HG02678 (cell line): ENCODE measurements around the gene GABBR2.

ENCODE experiments used
- ATAC-seq: cut with Tn5 transposase; IDR thresholded peaks from one replicate; pipeline ENCODE4 v1.9.1; 2021; ENCODE audit warnings: mild to moderate bottlenecking, moderate library complexity; ENCODE audit not compliant: unreplicated experiment

GABBR2 gene

GRCh38 chr9:98333703-98334582 is 374.8 kb downstream of the GABBR2 start:
- no peak for ATAC-seq

- no peak for ATAC-seq
Measured at GRCh38 chr9:98332405-98332831, 376.3 kb downstream of the GABBR2 start.

DNA sequence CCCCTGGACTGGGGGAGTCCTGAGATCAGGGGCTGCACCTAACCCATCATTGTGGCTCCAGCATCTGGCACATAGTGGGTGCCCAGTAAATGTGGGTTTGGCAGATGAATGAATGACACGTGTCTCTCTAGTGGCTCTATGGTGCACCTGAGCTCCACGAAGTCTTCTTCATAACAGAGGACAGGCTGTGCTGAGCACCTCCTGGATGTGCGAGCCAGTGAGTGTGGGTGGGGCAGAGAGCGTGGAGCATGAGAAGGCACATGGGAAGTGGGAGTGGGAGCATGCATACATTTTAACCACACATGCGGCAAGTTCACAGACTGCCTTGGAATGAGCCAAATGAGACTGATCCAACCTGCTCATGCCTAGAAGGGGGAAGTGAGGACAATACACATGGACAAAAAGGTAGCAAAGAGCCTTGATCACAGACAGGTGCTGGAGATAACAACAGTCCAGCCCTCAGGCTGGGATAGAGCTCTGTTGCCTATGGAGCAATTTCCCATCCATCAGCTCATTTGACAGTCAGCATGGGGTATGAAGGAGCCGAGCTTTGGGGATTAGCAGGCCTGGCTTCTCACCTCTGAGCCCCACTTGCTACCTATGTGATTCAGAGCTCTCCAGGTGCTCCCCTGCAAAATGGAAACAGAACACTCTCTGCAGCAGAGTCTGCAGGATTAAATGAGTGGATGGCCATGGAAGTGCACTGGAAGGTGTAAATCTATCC is 377.0 kb downstream of the GABBR2 start:
- ATAC-seq: no peak

DNA sequence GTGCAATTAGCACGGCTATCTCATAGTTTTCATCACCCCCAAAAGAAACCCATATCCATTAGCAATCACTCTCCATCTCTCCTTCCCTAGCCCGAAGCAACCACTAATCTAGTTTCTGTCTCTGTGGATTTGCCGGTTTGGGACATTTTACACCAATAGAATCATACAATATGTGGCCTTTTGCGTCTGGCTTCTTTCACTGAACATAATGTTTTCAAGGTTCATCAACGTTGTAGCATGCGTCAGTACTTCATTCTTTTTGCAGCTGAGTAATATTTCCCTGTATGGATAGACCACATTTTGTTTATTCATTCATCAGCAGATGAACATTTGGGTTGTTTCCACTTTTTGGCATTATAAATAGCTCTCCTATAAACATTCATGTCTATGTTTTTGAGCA is 377.9 kb downstream of the GABBR2 start:
- ATAC-seq: no peak

DNA sequence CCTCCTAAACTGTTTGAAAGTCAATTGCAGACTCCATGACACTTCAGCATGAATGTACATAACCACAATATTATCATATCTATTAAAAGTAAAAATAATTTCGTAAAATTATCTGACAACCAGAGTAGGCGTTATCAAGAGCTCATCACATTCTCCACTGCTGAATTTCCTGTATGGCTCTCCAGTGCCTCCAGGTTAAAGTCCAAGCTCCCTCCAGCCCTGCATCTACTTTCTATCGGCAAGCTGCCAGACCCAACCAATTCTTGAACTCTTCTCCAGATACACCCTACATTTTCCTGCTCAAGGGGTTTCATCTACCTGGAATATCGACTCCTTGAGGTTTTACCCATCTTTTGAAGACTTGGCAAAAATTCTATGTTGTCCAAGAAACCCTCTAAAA is 378.8 kb downstream of the GABBR2 start:
- ATAC-seq: no peak

GRCh38 chr9:98329281-98329680 is 379.5 kb downstream of the GABBR2 start:
- ATAC-seq: no peak

DNA sequence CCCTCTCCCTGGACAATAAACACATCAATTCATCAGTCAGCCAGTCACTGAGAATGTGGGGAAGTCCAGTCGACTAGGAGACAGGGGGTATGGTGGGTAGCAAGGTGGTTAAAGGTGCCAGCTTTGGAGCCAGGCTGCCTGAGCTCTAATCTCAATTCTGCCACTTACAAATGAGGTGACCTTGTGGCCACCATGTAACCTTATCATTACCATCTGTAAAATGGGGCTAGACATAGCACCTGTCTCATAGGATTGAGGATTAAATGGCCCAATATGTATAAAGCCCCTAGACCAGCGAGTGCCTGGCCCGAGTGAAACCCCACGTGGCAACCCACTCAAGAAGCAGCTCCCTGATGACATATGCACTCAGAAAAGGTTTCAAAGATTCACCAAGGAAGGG is 380.0 kb downstream of the GABBR2 start:
- ATAC-seq: no peak

- ATAC-seq: no peak
Measured at GRCh38 chr9:98328141-98328540, 380.6 kb downstream of the GABBR2 start.

GRCh38 chr9:98327249-98327561 is 381.5 kb downstream of the GABBR2 start:
- ATAC-seq: no peak

DNA sequence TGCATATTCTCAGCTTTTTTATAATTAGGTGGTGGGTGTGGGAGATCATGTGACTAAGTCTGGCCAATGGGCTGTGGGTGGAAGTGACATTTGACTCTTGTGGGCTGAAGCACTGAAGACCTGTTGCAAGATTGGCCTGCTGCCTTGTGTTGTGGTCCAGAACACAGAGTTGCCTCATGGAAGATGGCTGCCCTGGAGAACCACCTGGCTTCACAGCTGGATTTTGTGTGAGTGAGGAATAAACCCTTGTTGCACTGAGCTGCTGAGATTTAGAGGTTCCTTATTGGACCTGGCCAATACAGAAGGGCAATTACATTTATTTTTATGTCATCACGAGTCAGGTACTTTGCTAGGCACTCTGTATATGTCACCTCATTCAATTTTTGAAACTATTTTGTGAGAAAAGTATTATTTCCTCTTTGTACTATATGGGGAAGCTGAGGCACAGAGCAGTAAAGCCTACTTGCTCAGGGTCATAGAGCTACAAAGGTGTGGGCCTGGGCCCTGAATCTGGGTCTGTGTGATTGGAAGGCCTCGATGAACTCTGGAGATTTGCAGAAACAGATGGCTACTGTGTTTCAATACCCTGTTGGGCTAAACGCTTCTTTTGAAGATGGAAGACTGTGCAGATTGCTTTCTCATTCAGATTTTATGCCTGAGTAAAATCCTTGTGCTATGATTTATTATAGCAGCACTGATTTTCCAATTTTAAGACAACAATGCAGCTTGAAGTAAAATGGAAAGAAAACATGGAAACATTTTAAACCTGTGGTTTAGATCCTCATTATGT is 382.1 kb downstream of the GABBR2 start:
- no peak for ATAC-seq

DNA sequence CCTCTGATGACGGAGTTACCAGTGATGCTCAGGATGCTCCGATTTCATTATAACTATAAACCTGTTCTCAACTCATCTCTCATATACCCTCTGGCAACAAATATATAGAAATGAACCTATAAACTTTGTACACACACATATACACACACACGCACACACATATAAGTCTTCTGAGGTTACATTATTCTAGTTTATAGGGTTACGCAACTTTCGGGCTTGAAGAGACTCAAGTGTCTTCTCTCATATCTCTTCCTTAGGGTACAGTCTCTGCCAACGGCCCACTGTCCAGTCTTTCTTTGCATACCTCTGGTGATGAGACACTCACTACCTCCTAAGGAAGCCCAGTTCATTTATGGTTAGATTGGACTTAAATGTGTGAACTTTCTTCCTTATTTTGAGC is 383.9 kb downstream of the GABBR2 start:
- ATAC-seq: no peak

GRCh38 chr9:98323831-98324135 is 385.0 kb downstream of the GABBR2 start:
- ATAC-seq: no peak

GRCh38 chr9:98323051-98323830 is 385.5 kb downstream of the GABBR2 start:
- ATAC-seq: no peak

- ATAC-seq: no peak
Measured at GRCh38 chr9:98321269-98321668, 387.5 kb downstream of the GABBR2 start.

DNA sequence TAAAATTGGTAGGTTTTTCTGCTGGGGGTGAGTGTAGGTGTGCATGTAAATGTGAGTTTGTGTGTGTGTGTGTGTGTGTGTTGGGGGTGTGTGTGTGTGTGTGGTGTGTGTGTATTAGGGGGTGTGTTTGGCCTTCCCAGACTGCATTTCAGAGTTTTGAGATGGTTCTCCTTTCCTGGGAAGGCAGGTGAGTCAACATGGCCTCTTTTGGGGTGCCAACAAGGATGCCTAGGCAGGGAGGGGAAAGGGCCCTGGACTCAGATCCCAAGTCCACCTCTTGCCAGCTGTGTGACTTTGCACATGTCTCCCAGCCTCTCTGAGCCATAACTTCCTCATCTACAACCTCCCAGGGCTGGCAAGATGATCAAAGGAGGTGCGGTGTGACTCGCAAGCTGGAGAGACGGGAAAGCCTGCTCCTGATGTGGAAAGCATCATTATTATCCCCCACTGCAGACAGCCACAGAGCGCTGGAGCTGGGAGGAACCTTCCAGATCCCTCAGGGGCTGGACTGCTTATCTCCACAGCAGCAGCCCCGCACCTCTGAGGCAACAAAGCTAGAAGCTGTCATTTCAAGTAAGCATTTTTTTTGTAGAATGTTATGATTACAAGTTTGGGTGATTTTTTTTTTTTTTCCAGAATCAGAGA is 389.8 kb downstream of the GABBR2 start:
- no peak for ATAC-seq

GRCh38 chr9:98318041-98318790 is 390.5 kb downstream of the GABBR2 start:
- no peak for ATAC-seq

DNA sequence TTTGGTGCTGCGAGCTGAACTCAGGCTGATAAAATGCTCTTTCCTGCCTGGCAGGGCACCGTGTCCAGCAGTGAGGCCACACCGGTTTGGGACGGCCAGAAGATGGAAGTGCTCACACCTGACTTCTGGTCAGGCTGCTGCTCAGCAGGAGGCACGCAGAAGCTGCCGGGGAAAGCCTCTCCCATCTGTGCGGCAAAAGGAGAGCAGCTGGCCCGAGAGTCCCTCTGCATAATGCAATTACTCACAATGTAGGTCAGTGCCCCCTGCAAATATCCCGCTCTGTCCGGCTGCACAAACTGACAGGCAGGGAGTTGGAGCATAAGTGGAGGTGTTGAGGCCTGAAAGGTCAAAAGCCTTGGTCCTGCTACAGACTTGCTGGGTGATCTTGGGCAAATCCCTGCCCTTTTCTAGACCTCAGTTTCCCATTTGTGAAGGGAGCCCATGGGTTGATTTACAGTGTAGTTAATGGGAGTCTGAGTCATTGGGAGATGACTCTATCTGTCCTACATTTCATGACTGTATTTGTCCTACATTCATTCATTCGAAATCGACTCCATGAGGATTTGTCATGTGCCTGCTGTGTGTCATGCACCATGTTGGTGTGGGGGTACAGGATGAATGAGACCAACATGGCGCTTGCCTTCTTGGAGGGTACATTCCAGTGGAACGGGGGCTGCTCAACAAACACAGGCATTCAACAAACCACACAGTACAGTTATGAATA is 391.4 kb downstream of the GABBR2 start:
- ATAC-seq: no peak

DNA sequence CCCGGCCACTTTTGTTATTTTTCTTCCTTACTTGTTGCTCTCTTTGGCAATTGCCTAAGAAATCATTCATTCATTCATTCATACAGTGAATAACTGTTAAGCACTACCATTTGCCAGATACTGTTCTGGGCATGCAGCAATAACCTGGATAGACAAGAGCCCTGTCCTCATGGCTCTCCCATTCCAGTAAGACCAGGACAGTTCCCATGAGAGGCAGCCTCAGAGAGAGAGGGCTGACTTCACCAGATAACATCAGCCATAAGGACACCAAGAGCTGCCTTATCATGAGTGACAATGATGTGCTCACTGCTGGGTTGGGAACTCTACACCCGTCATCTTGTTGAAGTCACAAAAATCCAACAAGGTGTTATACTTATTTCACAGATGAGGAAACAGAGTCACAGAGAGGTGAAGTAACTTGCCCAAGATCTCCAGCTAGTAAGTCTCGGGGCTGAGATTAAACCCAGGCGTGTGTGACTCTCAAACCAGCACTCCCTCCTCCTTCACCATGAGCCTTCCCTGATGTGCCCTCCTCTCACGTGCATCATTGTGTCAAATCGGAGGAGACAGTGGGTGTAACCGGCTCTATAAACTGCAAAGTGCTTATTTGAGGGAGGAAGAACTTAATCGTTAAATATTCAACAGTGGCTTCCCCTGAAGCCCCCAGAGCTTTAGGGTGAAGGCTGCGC is 392.1 kb downstream of the GABBR2 start:
- ATAC-seq: no peak
